Epithelial cell of proximal tubule (primary cell): ENCODE data around the gene PDE7B. TPM values are rescaled to one million over a fixed set of nuclear protein-coding genes. Genes with fewer than 3 reads are reported as not detected.

Experiments
- DNase-seq: peaks from one replicate; pipeline ENCODE4 v3.0.0-alpha.2; 2011; ENCODE audit warnings: low read depth
- H3K4me3 ChIP-seq: 2 replicates; pipeline ENCODE4 v1.5.1; 2011; ENCODE audit warnings: low read depth, mild to moderate bottlenecking, low read length
- total RNA-seq: library from RNA; depleted of rRNA; stranded (reverse); fragments of >200 nt; gene quantifications from 2 replicates; pipeline ENCODE4 v1.2.3, GENCODE V29; 2015
- TF ChIP-seq, protein P1 (sequence below): conservative IDR thresholded peaks from 2 replicates; pipeline ENCODE4 v1.5.1; 2012; ENCODE audit warnings: low read depth, mild to moderate bottlenecking, low read length

PDE7B gene
- total RNA-seq, 1 donor from 2014 or later = 2.4 TPM

GRCh38 chr6:136118787-136119186 lies 267.3 kb downstream of the PDE7B start:
- no peak overlapping the region for H3K4me3 ChIP-seq
- no peak for DNase-seq
- TF ChIP-seq, protein P1, sequence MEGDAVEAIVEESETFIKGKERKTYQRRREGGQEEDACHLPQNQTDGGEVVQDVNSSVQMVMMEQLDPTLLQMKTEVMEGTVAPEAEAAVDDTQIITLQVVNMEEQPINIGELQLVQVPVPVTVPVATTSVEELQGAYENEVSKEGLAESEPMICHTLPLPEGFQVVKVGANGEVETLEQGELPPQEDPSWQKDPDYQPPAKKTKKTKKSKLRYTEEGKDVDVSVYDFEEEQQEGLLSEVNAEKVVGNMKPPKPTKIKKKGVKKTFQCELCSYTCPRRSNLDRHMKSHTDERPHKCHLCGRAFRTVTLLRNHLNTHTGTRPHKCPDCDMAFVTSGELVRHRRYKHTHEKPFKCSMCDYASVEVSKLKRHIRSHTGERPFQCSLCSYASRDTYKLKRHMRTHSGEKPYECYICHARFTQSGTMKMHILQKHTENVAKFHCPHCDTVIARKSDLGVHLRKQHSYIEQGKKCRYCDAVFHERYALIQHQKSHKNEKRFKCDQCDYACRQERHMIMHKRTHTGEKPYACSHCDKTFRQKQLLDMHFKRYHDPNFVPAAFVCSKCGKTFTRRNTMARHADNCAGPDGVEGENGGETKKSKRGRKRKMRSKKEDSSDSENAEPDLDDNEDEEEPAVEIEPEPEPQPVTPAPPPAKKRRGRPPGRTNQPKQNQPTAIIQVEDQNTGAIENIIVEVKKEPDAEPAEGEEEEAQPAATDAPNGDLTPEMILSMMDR = no peak

GRCh38 chr6:136123468-136123867 lies 272.0 kb downstream of the PDE7B start:
- peak; percentile 66 for DNase-seq
- no peak overlapping the region for H3K4me3 ChIP-seq
- TF ChIP-seq, protein P1 = no peak

DNA sequence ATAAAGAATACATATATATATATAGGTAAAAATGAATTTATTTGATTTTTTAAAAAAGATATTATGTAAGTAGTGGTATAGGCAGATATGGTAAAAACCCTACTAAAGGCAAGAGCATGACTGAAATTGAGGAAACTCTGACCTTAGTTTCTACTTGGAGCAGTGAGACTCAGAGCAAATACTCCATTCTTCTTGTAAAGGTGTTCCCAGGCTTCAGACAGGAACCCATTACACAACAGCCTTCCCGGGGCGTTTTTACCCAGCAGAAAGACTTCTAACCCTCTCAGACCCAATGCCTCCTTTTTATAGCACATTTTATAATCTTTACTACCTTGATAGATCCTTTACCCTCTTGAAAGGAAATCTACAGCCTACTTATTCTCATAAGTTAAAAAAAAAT lies 274.1 kb downstream of the PDE7B start:
- DNase-seq = no peak
- TF ChIP-seq, protein P1 = no peak
- H3K4me3 ChIP-seq = no peak overlapping the region

- TF ChIP-seq, protein P1 = no peak
- DNase-seq = no peak
- H3K4me3 ChIP-seq = no peak overlapping the region
Observed at GRCh38 chr6:136127873-136128272, 276.4 kb downstream of the PDE7B start.

DNA sequence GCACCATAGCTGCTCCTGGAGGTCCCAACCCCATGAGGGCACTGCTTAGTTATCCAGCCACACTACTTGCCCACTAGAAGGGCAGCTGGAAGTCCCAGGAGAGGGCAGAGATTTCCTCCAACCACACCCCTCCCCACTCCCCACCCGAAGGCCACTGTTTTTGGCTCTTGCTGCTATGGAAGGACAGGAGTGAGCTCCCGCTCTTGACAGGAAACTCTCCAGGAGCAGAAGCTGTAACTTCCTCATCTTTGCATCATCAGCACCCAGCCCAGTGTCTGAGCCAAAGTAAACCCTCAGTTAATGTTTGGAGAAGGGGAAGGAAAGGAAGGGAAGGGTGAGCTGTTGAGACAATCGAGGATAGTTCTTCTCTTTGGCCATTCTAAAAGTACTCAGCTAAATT lies 277.9 kb downstream of the PDE7B start:
- TF ChIP-seq, protein P1 = no peak
- DNase-seq = no peak

DNA sequence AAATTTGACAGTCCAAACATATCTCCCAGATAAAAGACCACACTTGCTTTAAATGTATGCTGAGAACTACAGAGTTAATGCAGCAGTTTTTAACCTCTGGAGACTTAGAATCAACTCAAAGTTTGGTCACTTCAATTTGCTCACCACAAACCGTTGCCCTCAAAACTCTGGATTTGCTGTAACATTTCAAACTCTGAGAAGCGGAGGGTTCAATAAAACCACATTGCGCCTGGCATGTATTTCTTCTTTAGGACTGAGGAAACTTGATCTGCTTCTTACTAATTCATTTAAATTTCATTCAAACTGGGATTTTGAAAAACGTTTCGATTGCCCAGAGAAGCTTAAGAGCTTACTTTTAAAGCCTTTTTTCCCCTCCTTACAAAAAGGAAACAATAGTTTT lies 282.8 kb downstream of the PDE7B start:
- DNase-seq = no peak
- no peak overlapping the region for H3K4me3 ChIP-seq
- TF ChIP-seq, protein P1 = no peak

More for the DNA sequence above, 277.9 kb downstream of the PDE7B start:
- H3K4me3 ChIP-seq = no peak overlapping the region

DNA sequence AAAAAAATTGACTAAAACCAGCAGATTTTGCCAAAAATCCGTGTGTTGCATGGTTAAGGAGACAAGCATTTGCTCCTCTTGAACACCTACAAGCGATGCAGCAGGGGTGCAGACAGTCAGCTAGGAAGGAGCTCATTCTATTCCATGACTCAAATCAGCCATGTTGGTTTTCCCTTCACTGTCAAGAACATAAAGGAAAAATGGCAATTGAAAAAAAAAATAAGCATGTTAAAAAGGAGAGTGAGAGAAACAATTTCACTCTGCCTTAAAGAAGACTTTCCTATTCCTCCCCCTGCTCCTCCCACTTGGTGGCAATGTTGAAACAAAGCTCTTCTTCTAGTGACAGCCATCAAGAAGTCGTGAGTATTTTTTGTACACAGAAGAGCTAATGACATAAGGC lies 283.2 kb downstream of the PDE7B start:
- no peak for DNase-seq
- H3K4me3 ChIP-seq = no peak overlapping the region
- TF ChIP-seq, protein P1 = no peak
